Measurements from ENCODE around the gene PPP1R14C. TPM values are rescaled to one million over a fixed set of nuclear protein-coding genes. Genes with fewer than 3 reads are reported as not detected.

The PPP1R14C gene
- total and polyA plus RNA-seq, 7 donors: 5.9 to 62.8 (median 22.5) TPM

DNA sequence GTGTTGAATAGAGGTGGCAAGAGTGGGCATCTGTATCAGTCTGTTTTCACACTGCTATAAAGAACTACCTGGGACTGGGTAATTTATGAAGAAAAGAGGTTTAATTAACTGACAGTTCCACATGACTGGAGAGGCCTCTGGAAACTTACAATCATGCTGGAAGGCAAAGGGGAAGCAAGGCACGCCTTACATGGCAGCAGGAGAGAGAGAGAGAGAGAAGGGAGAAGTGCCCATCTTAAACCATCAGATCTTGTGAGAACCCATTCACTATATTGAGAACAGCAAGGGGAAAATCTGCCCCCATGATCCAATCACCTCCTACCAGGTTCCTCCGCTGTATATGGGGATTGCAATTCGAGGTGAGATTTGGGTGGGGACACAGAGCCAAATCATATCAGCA, 18.6 kb upstream of the PPP1R14C start:
- Histone ChIP-seq H3K27me3 (ENCODE audit: insufficient read depth in 3 of 3, low read length in 2 of 3) (no peaks in the 10 kb centered on the region), H3K4me1 (no peaks in the 10 kb centered on the region), H3K36me3 (ENCODE audit: insufficient read depth in 1 of 2, low read depth in 1 of 2) (no peaks in the 10 kb centered on the region), H3K27ac (no peak overlapping the region), H3K9me3 (no peaks in the 10 kb centered on the region), H3K4me3 (no peak overlapping the region)
- DNase-seq: no peak
- 91 to 94% (median 93%) methylated on average over 3 of the region's 3 CpGs for WGBS, 3 donors
- intact Hi-C loops (cut with DNase I): no loop called here
- TF ChIP-seq, protein P1, sequence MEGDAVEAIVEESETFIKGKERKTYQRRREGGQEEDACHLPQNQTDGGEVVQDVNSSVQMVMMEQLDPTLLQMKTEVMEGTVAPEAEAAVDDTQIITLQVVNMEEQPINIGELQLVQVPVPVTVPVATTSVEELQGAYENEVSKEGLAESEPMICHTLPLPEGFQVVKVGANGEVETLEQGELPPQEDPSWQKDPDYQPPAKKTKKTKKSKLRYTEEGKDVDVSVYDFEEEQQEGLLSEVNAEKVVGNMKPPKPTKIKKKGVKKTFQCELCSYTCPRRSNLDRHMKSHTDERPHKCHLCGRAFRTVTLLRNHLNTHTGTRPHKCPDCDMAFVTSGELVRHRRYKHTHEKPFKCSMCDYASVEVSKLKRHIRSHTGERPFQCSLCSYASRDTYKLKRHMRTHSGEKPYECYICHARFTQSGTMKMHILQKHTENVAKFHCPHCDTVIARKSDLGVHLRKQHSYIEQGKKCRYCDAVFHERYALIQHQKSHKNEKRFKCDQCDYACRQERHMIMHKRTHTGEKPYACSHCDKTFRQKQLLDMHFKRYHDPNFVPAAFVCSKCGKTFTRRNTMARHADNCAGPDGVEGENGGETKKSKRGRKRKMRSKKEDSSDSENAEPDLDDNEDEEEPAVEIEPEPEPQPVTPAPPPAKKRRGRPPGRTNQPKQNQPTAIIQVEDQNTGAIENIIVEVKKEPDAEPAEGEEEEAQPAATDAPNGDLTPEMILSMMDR (IDR thresholded peaks at IDR 0.05): no peak
- ATAC-seq: no peak

DNA sequence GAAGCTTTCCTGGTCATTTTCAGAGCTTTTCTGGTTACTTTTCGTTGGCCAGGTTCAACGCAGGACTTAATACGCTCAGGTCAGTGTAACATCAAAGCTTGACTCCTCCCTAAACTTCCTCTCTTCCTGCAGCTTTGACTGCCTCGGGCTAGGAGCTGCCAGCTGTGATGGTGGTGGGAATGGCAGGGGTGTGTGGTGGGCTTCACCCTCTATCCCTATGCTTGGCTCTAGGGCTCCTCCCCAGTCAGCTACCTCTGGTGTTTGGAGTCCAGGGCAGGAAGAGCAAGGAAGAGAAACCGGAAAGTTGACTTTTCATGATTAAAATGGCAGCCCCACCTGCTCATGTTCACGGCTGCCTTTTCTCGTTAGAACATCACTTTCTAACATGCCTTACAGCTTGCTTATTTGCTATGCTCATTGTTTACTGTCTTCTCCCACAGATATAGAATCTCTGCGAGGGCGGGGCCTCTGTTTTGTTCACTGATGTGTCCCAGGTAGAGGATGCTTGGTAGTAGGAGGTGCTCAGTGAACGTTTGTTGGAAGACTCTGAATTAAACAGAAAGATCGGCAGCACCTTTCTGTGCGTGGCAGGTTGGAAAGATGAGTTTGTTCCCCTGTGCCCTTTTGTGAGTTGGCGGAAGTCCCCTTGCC, 16.1 kb upstream of the PPP1R14C start:
- Histone ChIP-seq H3K9me3 (no peaks in the 10 kb centered on the region), H3K4me1 (no peaks in the 10 kb centered on the region), H3K4me3 (no peak overlapping the region), H3K27ac (no peak overlapping the region), H3K36me3 (ENCODE audit: insufficient read depth in 1 of 2, low read depth in 1 of 2) (no peaks in the 10 kb centered on the region), H3K27me3 (ENCODE audit: insufficient read depth in 3 of 3, low read length in 2 of 3) (no peaks in the 10 kb centered on the region)
- intact Hi-C loops (cut with DNase I): no loop called here
- DNase-seq: no peak
- TF ChIP-seq, protein P1 (IDR thresholded peaks at IDR 0.05): no peak
- ATAC-seq: no peak
- 69 to 83% (median 80%) methylated on average over 13 of the region's 13 CpGs for WGBS, 3 donors

DNA sequence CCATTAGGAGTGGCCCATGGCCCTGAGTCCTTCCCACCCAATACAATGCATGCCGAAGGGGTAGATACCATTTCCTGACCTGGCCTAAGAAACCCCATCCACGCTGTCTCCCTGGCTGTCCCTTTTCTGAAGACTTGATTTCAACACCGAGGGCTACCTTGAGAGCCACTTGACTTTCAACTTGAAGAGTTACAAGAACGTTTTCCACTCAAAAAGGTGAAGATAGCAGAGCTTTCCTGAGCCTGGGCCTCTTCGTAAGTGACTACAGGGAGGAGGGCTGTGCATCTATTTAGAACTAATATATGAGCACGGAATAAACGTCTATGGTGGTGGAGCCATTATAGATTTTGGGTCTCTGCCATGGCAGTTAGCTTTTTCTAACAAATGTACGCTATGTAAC, 14.4 kb upstream of the PPP1R14C start:
- intact Hi-C loops (cut with DNase I): no loop called here
- Histone ChIP-seq H3K4me3 (no peak overlapping the region), H3K9me3 (no peaks in the 10 kb centered on the region), H3K4me1 (no peaks in the 10 kb centered on the region), H3K27me3 (ENCODE audit: insufficient read depth in 3 of 3, low read length in 2 of 3) (no peaks in the 10 kb centered on the region), H3K36me3 (ENCODE audit: insufficient read depth in 1 of 2, low read depth in 1 of 2) (no peaks in the 10 kb centered on the region), H3K27ac (no peak overlapping the region)
- no peak for DNase-seq
- TF ChIP-seq, protein P1 (IDR thresholded peaks at IDR 0.05): no peak
- WGBS, 3 donors: 82 to 93% (median 88%) methylated on average over 8 of the region's 8 CpGs
- ATAC-seq: no peak

DNA sequence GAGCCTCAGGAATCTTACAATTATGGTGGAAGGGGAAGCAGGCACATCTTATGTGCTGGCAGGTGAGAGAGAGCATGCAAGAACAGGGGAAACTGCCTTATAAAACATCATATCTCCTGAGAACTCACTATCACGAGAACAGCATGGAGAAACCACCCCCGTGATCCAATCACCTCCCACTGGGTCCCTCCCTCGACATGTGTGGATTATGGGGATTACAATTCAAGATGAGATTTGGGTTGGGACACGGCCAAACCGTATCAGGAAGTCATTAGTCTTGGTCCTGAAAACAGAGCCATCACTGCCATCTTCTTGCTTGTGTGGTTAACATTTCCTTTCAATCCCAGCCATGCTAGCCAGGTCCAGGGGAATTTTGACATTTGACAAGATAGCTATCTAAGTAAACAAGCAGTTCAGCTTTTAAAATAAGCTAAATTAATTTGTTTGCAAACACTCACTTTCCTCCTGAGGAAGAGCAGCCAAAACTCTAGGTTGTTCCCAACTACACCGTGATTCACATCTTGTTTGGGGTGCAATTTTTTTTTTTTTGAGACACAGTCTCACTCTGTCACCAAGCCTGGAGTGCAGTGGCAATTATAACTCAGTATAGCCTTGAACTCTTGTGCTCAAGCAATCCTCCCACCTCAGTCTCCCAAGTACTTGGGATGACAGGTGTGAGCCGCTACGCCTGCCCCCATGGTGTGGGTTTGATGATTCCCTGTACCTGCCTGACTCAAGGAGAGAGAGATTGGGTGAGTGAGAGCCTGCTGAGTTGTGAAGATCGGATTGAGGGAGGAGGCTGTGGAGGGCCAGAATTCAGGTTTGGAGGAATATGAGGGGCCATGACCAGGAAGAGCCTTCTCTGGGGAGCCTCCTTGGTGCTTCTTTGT, 13.0 kb upstream of the PPP1R14C start:
- TF ChIP-seq, protein P1 (IDR thresholded peaks at IDR 0.05): no peak
- H3K9me3 ChIP-seq: no peaks in the 10 kb centered on the region
- DNase-seq (no peak), ATAC-seq (no peak)
- intact Hi-C loops (cut with DNase I): no loop called here
- no peak overlapping the region for H3K27ac ChIP-seq
- WGBS, 3 donors: 62 to 69% (median 67%) methylated on average over 9 of the region's 9 CpGs
- no peak overlapping the region for H3K4me3 ChIP-seq
- no peaks in the 10 kb centered on the region for H3K36me3 ChIP-seq (ENCODE audit: insufficient read depth in 1 of 2, low read depth in 1 of 2)
- H3K4me1 ChIP-seq: no peaks in the 10 kb centered on the region
- no peaks in the 10 kb centered on the region for H3K27me3 ChIP-seq (ENCODE audit: insufficient read depth in 3 of 3, low read length in 2 of 3)

All from psoas muscle (tissue), 8 donors.